GM18861 (cell line): Measurements from ENCODE around the gene MSH5.
"Not testable (repeated sequence)": the region's sequence is repeated elsewhere in the genome, so short reads cannot be mapped to it uniquely, and the experiment has no call there.

Experiments used
- ATAC-seq: cut with Tn5 transposase; IDR thresholded peaks from one replicate; pipeline ENCODE4 v1.9.1; 2021; ENCODE audit not compliant: unreplicated experiment

MSH5 gene

DNA sequence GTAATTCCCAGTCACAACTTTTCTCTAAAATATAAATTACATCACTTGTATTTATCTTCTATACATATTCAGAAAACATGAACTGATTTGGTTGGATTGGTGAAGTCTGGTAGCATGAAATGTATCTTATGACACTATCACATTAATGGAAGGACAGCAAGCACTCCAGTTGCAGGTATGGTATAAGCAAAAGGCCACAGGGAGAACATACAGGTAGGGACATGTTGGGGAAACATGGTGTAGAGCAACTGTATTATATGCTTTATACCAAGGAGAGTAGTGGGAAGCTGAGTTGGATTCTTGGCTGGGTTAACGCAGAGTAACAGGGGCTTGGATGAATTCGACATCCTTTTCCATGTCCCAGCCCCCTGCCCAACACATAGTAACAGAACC, 57.2 kb downstream of the MSH5 start:
- no peak for ATAC-seq

DNA sequence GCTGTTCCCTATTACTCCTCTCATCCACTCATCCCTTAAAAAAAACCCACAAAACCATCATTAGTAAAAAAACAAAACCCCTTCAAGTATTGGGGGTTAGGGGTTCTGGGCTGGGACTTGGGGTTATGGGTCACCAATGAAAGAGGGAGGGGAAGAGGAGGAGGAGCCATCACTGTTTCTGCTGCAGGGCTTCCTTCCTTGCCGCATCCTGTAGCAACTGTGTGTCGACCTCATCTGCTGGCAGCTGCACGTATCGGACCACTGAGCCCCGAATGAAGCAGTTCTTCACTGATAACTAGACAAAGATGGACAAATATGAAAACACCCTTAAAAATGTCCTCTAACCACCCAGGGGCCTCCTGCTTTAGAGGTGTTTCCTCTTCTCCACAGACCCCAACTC, 57.8 kb downstream of the MSH5 start:
- no peak for ATAC-seq

- ATAC-seq: no peak
These were observed 60.0 kb downstream of the MSH5 start for GRCh38 chr6:31799781-31800180.

- not testable (repeated sequence) for ATAC-seq
These were observed 61.5 kb downstream of the MSH5 start for GRCh38 chr6:31801031-31801927.

- peak; percentile 8 for ATAC-seq
These were observed 66.2 kb downstream of the MSH5 start for GRCh38 chr6:31805939-31806469.

DNA sequence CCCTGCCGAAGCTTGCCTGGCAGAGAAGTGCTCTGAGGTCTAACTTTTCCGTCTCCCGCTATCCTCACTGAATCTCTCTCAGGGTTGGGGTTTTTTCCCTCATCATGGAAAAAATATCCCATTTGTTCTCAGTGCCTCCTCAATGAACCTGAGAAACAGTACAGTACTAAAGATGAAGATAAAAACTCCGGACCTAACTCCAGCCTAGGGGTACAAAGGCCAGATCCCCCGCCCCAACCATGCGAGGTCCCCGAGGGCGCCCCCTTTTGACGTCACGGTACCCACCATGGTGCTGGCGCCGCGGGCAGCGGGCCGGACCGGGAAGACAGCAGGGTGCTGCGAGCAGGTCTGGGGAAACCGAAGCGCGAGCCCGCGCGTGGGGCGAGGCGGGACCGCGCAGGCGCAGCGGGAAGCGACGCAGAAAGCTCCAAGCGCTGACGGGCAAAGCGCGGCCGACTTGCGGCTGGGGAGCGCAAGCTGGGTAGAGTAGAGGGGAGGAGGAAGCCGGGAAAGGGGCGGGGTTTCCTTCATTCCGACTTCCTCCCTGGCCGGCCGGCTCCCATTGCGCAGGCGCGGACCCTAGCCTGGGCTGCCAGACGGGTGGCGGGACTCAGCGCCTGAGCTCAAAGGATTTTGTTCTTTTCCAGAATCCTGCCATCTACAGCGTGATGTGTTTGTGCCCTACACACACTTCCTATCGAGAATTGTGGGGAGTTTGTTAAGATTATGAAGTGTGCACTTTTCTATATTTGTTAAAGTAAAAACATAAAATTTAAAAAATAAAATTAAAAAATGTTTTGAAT, 66.9 kb downstream of the MSH5 start, which contains the start of gene LSM2:
TSS of gene LSM2 (minus strand) at position 497 of the 803 bp plus-strand sequence. CDS start at position 288, 209 bp downstream.
- peak; percentile 80 for ATAC-seq

DNA sequence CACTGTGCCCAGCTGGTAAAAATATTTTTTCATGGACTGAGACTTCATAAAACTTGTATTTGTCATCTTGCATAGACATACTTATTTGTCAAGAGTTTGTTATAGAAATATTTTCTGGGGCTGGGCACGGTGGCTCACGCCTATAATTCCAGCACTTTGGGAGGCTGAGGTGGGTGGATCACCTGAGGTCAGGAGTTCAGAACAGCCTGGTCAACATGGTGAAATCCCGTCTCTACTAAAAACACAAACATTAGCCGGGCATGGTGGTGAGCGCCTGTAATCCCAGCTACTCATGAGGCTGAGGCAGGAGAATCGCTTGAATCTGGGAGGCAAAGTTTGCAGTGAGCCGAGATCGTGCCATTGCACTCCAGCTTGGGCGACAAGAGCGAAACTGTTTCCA, 68.8 kb downstream of the MSH5 start:
- ATAC-seq: not testable (repeated sequence)

- no peak for ATAC-seq
These were observed 71.8 kb downstream of the MSH5 start for GRCh38 chr6:31811645-31812044.
